NCI-H2029 (cell line): ENCODE results near the gene JAGN1.
"Not testable (repeated sequence)": the region's sequence is repeated elsewhere in the genome, so short reads cannot be mapped to it uniquely, and the experiment has no call there.

Source experiments
- DNase-seq: peaks from one replicate; lab custom pipeline; 2025; lab: John Stamatoyannopoulos, UW

Gene JAGN1

GRCh38 chr3:9890249-9891071 lies at the start of gene JAGN1:
Gene JAGN1, plus strand, starts transcription at chr3:9890610. Its CDS starts 113 bp downstream, at chr3:9890723.
- peak; percentile 87 for DNase-seq

GRCh38 chr3:9841015-9841414 lies 49.4 kb upstream of the JAGN1 start:
- no peak for DNase-seq

- DNase-seq: peak; percentile 92
Observed at GRCh38 chr3:9843715-9844438, 46.5 kb upstream of the JAGN1 start, which contains the start of gene RPUSD3. Gene RPUSD3, minus strand, starts transcription at chr3:9844008. Its CDS starts 18 bp downstream, at chr3:9843990.

GRCh38 chr3:9846231-9846630 lies 44.2 kb upstream of the JAGN1 start:
- no peak for DNase-seq

DNA sequence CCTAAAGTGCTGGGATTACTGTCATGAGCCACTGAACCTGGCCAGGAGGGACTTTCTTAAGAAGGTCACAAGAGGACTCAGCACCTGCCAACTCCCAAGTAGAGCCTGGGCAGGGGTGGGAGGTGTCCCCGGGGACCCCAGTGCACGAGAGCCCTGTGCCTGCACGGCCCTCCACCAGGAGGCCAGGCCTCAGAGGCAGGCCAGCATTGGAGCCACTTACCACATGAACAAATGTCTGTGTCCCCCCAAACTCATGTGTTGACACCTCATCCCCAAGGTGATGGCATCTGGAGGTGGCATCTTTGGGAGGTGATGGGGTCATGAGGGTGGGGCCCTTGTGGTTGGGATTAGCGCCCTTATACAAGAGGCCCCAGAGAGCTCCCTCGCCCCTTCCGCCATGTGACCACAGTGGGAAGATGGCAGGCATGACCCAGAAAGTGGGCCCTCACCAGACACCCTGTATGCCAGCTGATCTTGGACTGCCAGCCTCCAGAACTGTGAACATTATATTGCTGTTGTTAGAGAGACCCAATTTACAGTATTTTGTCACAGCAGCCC lies 43.4 kb upstream of the JAGN1 start:
- no peak for DNase-seq

DNA sequence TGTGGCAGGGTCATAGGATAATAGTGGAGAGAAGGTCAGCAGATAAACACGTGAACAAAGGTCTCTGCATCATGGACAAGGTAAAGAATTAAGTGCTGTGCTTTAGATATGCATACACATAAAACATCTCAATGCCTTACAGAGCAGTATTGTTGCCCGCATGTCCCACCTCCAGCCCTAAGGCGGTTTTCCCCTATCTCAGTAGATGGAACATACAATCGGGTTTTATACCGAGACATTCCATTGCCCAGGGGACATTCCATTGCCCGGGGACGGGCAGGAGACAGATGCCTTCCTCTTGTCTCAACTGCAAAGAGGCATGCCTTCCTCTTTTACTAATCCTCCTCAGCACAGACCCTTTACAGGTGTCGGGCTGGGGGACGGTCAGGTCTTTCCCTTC lies 42.5 kb upstream of the JAGN1 start:
- DNase-seq: not testable (repeated sequence)

DNA sequence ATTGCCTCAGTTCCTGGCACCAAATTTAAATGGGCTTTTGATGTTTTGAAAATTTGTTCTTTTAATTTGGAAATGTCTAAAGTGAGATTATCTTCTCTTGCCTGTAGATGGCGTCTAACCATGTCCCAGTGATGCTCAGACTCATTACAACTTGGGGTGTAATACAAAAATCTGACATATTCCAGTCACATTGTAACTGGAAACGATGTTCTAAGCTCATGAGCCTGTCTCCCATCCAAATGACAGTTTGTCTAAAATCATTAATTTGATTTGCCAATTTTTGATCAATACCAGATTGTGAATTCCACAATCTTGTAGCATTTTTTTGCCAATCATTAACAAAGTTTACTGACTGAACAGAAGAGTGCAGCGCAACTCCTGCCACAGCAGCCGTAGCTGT lies 41.5 kb upstream of the JAGN1 start:
- DNase-seq: not testable (repeated sequence)

GRCh38 chr3:9851383-9851782 lies 39.0 kb upstream of the JAGN1 start:
- not testable (repeated sequence) for DNase-seq

- not testable (repeated sequence) for DNase-seq
Observed at GRCh38 chr3:9851926-9852325, 38.5 kb upstream of the JAGN1 start.

- DNase-seq: no peak
Observed at GRCh38 chr3:9852528-9852927, 37.9 kb upstream of the JAGN1 start.

DNA sequence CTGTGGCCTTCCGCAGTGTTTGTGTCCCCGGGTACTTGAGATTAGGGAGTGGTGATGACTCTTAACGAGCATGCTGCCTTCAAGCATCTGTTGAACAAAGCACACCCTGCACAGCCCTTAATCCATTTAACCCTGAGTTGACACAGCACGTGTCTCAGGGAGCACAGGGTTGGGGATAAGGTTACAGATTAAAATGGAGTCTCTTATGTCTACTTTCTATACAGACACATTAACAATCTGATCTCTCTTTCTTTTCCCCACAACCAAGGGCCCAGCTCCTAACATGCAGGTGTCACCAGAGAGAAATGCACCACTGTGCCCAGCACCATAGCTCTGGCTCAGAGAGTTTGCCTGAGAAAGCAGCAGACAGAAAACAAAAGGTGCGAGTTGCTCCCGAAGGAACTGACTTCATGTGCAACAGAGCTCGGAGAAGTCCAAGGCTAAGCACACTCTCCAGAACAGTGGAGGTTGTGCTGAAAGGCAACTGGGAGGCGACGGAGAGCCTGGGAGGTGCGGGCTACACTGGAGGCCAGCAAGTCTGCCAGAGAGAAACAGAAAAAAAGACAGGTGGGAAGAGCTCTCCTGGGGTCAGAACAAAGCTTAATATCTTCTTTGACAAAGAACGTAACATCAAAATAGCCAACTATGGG lies 36.0 kb upstream of the JAGN1 start:
- DNase-seq: peak; percentile 49

- no peak for DNase-seq
Observed at GRCh38 chr3:9855594-9855993, 34.8 kb upstream of the JAGN1 start.

GRCh38 chr3:9859530-9860025 lies 30.8 kb upstream of the JAGN1 start:
- DNase-seq: no peak

DNA sequence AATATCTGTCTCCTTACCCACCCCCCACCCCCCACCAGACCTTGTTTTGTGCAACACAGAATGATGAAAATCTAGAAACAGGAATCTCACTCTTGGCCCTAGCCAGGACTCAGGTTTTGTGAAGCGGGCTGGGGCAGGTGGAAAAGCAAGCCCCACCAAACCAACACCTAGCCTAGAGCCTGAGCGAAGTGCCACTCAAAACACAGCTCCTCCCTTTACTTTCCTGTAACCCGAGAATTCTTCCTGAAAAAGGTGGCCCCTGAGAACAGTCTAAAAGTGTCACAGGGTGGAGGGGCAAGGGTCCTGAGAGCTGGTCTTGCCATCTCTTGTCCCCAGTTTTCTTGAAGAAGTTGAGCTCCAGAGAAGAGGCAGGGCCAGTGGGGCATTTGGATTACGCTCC lies 29.2 kb upstream of the JAGN1 start:
- no peak for DNase-seq

GRCh38 chr3:9861626-9862130 lies 28.7 kb upstream of the JAGN1 start:
- DNase-seq: no peak

DNA sequence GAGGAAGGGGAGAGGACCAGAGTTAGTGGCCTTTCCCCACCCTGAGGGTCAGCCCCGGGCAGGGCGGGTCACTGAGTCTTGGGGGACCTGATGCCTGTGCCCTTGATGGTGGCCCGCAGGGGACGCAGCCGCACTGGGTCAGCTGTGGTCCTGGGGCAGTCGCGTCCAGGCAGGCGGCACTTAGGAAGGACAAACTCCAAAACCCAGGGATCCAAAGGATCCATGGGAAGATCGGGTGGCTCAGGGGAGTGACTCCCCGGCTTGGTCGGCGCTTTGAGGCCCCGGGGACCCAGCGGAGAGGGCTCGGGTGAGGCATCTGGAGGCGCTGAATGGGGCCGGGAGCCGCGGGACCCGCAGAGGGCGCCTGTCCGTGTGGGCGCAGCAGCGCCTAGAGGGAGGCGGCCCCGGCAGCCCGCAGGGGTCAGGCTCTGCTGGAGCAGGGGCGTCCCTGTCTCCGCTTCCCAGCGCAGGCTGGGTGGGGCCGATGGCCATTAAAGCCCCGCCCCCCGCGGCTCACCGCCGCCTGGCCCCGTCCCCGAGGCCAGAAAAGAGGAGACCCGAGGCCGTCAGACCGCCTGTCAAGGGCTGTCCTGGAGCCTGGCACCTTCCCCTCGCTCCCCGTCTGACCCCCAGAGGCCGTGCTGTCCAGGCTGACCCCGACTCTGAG lies 27.9 kb upstream of the JAGN1 start:
- DNase-seq: no peak

- no peak for DNase-seq
Observed at GRCh38 chr3:9863058-9863772, 27.2 kb upstream of the JAGN1 start.

DNA sequence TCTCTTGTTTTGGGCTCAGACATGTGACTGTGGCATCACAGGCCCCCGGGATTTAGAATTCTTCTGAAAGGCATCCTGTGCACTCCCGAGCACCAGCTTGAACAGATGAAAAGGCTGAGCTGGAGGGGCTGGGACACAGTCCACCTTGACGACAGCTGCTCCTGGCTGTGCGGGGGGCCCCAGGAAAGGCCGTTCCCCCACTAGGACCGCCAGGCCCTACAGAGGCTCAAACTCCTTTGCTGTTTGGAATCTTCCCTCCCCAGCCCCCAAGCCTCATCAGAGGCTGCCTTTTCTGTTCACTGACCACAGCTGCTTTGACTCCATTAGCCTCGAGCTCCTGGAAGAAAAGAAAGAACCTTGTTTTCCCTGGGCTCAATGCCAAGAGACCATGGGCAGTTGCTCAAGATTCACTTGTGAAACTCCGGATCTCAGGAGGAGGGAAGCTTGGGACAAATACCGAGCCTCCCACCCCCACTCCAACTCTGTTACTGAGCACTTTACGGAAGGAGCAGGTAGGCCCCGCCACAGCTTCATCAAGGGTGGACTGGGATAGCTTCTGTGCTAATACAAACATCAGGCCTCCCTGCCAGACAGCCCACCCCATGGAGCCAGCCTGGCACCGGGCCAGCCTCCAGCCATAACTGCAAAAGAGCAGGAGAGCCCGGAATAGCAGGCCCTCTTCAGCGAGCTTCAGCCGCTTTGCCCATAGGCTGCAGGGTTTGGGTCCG lies 26.0 kb upstream of the JAGN1 start:
- DNase-seq: peak; percentile 79

DNA sequence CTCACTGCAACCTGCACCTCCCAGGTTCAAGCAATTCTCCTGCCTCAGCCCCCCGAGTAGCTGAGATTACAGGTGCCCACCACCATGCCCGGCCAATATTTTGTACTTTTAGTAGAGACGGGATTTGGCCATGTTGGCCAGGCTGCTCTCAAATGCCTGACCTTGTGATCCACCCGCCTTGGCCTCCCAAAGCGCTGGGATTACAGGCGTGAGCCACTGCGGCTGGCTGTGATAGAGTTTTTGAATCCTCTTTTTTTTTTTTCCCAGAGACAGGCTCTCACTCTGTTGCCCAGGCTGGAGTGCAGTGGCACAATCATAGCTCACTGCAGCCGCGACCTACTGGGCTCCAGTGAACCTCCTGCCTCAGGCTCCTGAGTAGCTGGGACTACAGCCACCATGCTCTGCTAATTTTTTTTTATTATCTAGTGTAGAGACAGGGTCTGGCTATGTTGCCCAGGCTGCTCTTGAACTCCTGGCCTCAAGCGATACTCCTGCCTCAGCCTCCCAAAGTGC lies 25.2 kb upstream of the JAGN1 start:
- DNase-seq: not testable (repeated sequence)

GRCh38 chr3:9866639-9867038 lies 23.8 kb upstream of the JAGN1 start:
- no peak for DNase-seq
